Rectal smooth muscle tissue (tissue), 1 donor: ENCODE measurements around the gene TCEAL4.
"Not testable (repeated sequence)": the region's sequence is repeated elsewhere in the genome, so short reads cannot be mapped to it uniquely, and the experiment has no call there.

ENCODE experiments used
- H3K27ac ChIP-seq: one replicate; pipeline ENCODE4 v1.7.0; 2013; ENCODE audit warnings: low read depth, low read length, inconsistent platforms
- H3K27me3 ChIP-seq: one replicate; pipeline ENCODE4 v1.7.0; 2013; ENCODE audit warnings: low read length; ENCODE audit not compliant: control insufficient read depth, insufficient read depth
- H3K36me3 ChIP-seq: one replicate; pipeline ENCODE4 v1.7.0; 2013; ENCODE audit warnings: low read length; ENCODE audit not compliant: control insufficient read depth, insufficient read depth
- H3K4me1 ChIP-seq: one replicate; pipeline ENCODE4 v1.7.0; 2013; ENCODE audit warnings: low read length; ENCODE audit not compliant: control insufficient read depth, insufficient read depth
- H3K4me3 ChIP-seq: one replicate; pipeline ENCODE4 v1.7.0; 2013; ENCODE audit warnings: low read length
- H3K9ac ChIP-seq: one replicate; pipeline ENCODE4 v1.7.0; 2013; ENCODE audit warnings: low read length

TCEAL4 gene

DNA sequence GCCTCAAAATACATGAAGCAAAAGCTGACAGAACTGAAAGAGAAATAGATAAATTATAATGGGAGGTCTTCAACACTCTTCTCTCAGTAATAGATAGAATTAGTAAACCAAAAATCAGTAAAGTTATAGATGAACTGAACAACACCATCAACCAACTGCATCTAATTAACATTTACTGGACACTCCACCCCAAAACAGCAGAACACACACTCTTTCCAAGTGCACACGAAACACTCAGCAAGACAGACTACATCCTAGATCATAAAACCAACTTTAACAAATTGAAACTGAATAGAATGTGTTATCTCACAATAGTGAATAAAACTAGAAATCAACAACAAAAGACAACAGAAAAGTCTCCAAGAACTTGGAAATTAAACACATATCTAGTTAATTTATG, 25.1 kb upstream of the TCEAL4 start:
- no peaks in the 10 kb centered on the region for H3K36me3 ChIP-seq
- no peak overlapping the region for H3K4me3 ChIP-seq
- no peak overlapping the region for H3K27ac ChIP-seq
- H3K27me3 ChIP-seq, result no peaks in the 10 kb centered on the region
- no peak overlapping the region for H3K9ac ChIP-seq
- H3K4me1 ChIP-seq, result no peaks in the 10 kb centered on the region

- no peaks in the 10 kb centered on the region for H3K4me1 ChIP-seq
- H3K36me3 ChIP-seq, result no peaks in the 10 kb centered on the region
- H3K27me3 ChIP-seq, result no peaks in the 10 kb centered on the region
Measured at GRCh38 chrX:103562801-103563200, 22.5 kb upstream of the TCEAL4 start.

DNA sequence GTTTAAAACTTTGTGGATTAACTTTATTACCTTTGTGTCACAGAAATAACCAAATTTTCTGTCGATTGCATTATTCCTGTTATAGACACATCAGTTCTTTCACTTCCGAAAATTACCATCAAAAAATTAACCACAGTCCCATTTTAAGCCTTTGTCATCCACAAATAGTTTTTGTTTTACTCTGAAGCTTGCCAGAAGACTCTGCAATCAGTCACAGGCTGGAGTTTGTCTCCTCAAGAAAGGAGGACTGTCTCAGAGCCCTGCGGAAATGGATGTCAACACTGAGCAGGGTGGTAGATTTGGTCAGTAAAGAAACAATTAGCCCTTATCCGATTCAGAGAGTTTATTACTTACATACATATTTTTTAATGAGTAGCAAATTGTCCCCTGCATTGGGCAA, 20.1 kb upstream of the TCEAL4 start:
- no peaks in the 10 kb centered on the region for H3K36me3 ChIP-seq
- no peak overlapping the region for H3K9ac ChIP-seq
- no peaks in the 10 kb centered on the region for H3K4me1 ChIP-seq
- H3K27me3 ChIP-seq, result no peaks in the 10 kb centered on the region
- no peak overlapping the region for H3K27ac ChIP-seq
- H3K4me3 ChIP-seq, result no peak overlapping the region

More at GRCh38 chrX:103562801-103563200, 22.5 kb upstream of the TCEAL4 start:
- H3K9ac ChIP-seq, result no peak overlapping the region
- H3K4me3 ChIP-seq, result no peak overlapping the region
- no peak overlapping the region for H3K27ac ChIP-seq

- Histone ChIP-seq H3K4me1 (no peaks in the 10 kb centered on the region), H3K4me3 (no peak overlapping the region), H3K27ac (no peak overlapping the region), H3K36me3 (no peaks in the 10 kb centered on the region), H3K9ac (no peak overlapping the region), H3K27me3 (no peaks in the 10 kb centered on the region)
Measured at GRCh38 chrX:103565752-103566151, 19.6 kb upstream of the TCEAL4 start.

GRCh38 chrX:103571121-103571520, 14.2 kb upstream of the TCEAL4 start:
- H3K36me3 ChIP-seq, result no peaks in the 10 kb centered on the region
- no peak overlapping the region for H3K9ac ChIP-seq
- no peak overlapping the region for H3K4me3 ChIP-seq
- no peaks in the 10 kb centered on the region for H3K27me3 ChIP-seq
- H3K27ac ChIP-seq, result no peak overlapping the region
- H3K4me1 ChIP-seq, result no peaks in the 10 kb centered on the region

DNA sequence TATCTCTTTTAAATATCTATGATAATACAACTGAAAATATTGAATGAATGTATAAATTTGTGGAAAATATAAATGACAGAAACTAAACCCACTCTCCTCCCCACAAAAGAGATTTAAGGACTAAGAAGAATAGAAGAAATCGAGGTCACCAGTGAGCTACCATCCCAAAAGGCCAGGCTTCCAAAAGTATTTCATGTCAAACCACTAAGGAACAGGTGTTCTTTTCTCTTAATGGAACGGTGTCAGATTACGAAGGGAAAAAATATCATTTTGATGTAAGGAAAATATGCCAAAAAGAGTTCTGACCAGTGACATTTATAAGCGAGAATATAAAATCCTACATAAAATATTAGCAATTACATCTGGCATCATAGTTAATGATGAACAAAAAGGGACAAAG, 13.6 kb upstream of the TCEAL4 start:
- Histone ChIP-seq H3K27me3 (no peaks in the 10 kb centered on the region), H3K4me3 (no peak overlapping the region), H3K9ac (no peak overlapping the region), H3K4me1 (no peaks in the 10 kb centered on the region), H3K27ac (no peak overlapping the region), H3K36me3 (no peaks in the 10 kb centered on the region)

- Histone ChIP-seq H3K36me3 (no peaks in the 10 kb centered on the region), H3K9ac (no peak overlapping the region), H3K27ac (no peak overlapping the region), H3K4me1 (no peaks in the 10 kb centered on the region), H3K4me3 (no peak overlapping the region), H3K27me3 (no peaks in the 10 kb centered on the region)
Measured at GRCh38 chrX:103573202-103573601, 12.1 kb upstream of the TCEAL4 start.

DNA sequence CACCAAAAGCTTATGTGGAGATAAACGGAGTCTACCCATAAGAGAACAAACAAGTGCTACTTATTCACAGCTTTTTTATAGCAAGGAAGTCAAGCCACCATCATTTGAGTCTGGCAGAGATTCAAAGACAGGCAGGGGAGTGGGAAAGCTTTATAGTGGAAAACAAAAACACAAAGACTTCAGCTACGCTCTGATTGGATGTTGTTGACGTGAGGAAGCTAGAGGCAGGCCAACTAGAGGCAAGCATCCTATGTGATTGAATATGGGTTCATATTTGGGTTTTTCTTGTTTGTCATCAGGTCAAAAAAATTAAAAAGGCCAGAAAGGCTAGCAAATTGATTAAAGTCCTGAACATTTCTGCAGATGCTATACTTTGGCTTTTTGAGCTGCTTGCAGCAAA, 719 bp upstream of the TCEAL4 start:
- H3K27me3 ChIP-seq, result no peaks in the 10 kb centered on the region
- H3K27ac ChIP-seq, result no peak overlapping the region
- H3K4me1 ChIP-seq, result no peaks in the 10 kb centered on the region
- no peak overlapping the region for H3K4me3 ChIP-seq
- no peaks in the 10 kb centered on the region for H3K36me3 ChIP-seq
- no peak overlapping the region for H3K9ac ChIP-seq

- no peaks in the 10 kb centered on the region for H3K4me1 ChIP-seq
- H3K36me3 ChIP-seq, result no peaks in the 10 kb centered on the region
- peak overlapping the region; percentile 93 for H3K4me3 ChIP-seq
- peak overlapping the region; percentile 94 for H3K27ac ChIP-seq
- H3K9ac ChIP-seq, result no peak overlapping the region
- no peaks in the 10 kb centered on the region for H3K27me3 ChIP-seq
Measured at GRCh38 chrX:103586314-103586646, 965 bp downstream of the TCEAL4 start.

DNA sequence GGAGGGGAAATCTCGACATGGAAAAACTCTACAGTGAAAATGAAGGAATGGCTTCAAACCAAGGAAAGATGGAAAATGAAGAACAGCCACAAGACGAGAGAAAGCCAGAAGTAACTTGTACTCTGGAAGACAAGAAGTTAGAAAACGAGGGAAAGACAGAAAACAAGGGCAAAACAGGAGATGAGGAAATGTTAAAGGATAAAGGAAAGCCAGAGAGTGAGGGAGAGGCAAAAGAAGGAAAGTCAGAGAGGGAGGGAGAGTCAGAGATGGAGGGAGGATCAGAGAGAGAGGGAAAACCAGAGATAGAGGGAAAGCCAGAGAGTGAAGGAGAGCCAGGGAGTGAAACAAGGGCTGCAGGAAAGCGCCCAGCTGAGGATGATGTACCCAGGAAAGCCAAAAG, 1.3 kb downstream of the TCEAL4 start:
- no peaks in the 10 kb centered on the region for H3K27me3 ChIP-seq
- H3K36me3 ChIP-seq, result no peaks in the 10 kb centered on the region
- peak overlapping the region; percentile 93 for H3K4me3 ChIP-seq
- H3K9ac ChIP-seq, result no peak overlapping the region
- no peaks in the 10 kb centered on the region for H3K4me1 ChIP-seq
- H3K27ac ChIP-seq, result peak overlapping the region; percentile 94

DNA sequence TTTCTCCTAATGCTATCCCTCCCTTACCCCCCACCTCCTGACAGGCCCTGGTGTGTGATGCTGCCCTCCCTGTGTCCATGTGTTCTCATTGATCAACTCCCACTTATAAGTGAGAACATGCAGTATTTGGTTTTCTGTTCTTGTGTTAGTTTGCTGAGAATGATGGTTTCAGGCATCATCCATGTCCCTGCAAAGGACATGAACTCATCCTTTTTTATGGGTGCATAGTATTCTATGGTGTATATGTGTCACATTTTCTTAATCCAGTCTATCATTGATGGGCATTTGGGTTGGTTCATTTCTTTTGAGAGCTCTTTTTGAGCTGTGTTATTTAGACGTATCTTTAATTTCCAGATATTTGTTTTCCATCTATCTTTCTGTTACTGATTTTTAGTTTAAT, 7.0 kb downstream of the TCEAL4 start:
- H3K4me3 ChIP-seq, H3K4me1 ChIP-seq, H3K9ac ChIP-seq, H3K27me3 ChIP-seq, H3K36me3 ChIP-seq, H3K27ac ChIP-seq: not testable (repeated sequence)

GRCh38 chrX:103595202-103595601, 9.9 kb downstream of the TCEAL4 start:
- H3K4me3 ChIP-seq, H3K4me1 ChIP-seq, H3K27me3 ChIP-seq, H3K27ac ChIP-seq, H3K36me3 ChIP-seq, H3K9ac ChIP-seq: not testable (repeated sequence)

DNA sequence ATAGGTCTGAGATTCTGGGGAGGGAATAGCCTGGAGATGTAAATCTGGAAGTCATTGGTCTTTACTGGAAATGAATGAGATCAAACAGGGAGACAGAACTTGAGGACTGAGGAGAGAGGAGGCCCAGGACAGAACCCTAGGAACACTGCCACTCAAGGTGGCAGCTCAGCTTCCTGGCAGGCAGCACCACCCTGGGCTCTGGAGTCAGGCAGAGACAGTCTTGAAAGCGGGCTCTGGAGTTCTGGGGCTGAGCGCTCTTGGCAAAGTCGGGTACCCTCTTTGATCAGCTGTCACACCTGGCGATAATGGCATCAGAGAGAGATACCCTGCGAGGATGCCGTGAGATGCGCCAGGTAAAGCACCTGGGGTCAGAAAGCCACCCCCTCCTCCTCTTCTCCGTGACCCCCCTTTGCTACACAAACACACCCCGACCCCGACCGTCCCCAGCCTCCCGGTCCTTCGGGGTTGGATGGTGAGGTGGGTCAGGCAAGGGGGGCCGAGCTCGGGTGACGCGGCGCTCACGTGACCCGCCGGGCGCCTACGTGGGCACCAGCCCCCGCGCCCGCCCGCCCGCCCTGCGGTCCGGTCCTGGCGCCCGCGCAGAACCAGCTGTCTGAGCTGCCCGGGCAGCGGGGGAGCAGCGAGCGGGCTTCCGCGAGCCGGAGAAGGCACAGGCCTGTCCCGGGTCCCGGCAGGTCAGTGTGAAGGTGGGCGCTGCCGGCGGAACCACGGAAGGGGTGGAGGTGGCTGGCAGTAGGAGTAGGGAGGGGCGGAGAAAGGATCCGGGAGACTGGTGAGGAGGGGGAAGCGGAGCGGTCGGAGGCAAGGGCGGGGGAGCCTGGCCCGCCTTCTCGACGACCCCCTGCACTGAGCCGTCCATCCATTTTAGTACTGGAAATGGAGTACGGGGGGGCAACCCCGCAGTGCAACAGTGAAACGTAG, 22.3 kb downstream of the TCEAL4 start, which contains the start of gene TCEAL3:
Gene TCEAL3, plus strand, starts transcription at position 600 of the 942 bp plus-strand sequence. CDS start 1,102 bp downstream, outside the sequence.
- Histone ChIP-seq H3K4me3 (peak within 1 kb of the TSS; percentile 71), H3K36me3 (no peaks in the 10 kb centered on the region), H3K27me3 (no peaks in the 10 kb centered on the region), H3K4me1 (no peaks in the 10 kb centered on the region), H3K27ac (peak within 1 kb of the TSS; percentile 75), H3K9ac (no peak within 1 kb of the TSS)
